Epithelial cell of proximal tubule (primary cell): ENCODE measurements around the gene LRRC26. TPM values are rescaled to one million over a fixed set of nuclear protein-coding genes. Genes with fewer than 3 reads are reported as not detected.

Source experiments
- DNase-seq: peaks from one replicate; pipeline ENCODE4 v3.0.0-alpha.2; 2011; ENCODE audit warnings: low read depth
- H3K4me3 ChIP-seq: 2 replicates; pipeline ENCODE4 v1.5.1; 2011; ENCODE audit warnings: low read depth, mild to moderate bottlenecking, low read length
- CTCF ChIP-seq: conservative IDR thresholded peaks from 2 replicates; pipeline ENCODE4 v1.5.1; 2012; ENCODE audit warnings: low read depth, mild to moderate bottlenecking, low read length
- total RNA-seq: library from RNA; depleted of rRNA; stranded (reverse); fragments of >200 nt; gene quantifications from 2 replicates; pipeline ENCODE4 v1.2.3, GENCODE V29; 2015

The LRRC26 gene
- total RNA-seq, 1 donor from 2014 or later = not detected

- DNase-seq = no peak
- H3K4me3 ChIP-seq = no peak overlapping the region
- no peak for TF ChIP-seq CTCF
Measured at GRCh38 chr9:137148242-137148641, 21.6 kb downstream of the LRRC26 start.

- no peak for TF ChIP-seq CTCF
- no peak for DNase-seq
- no peak overlapping the region for H3K4me3 ChIP-seq
Measured at GRCh38 chr9:137147793-137148160, 22.1 kb downstream of the LRRC26 start.

GRCh38 chr9:137147091-137147792 lies 22.6 kb downstream of the LRRC26 start:
- DNase-seq = no peak
- no peak for TF ChIP-seq CTCF
- H3K4me3 ChIP-seq = no peak overlapping the region

GRCh38 chr9:137146527-137146918 lies 23.3 kb downstream of the LRRC26 start:
- TF ChIP-seq CTCF = no peak
- no peak for DNase-seq
- no peak overlapping the region for H3K4me3 ChIP-seq

GRCh38 chr9:137145731-137146526 lies 23.9 kb downstream of the LRRC26 start:
- TF ChIP-seq CTCF = no peak
- no peak overlapping the region for H3K4me3 ChIP-seq
- no peak for DNase-seq

GRCh38 chr9:137143459-137143858 lies 26.4 kb downstream of the LRRC26 start:
- TF ChIP-seq CTCF = no peak
- no peak overlapping the region for H3K4me3 ChIP-seq
- no peak for DNase-seq
